HepG2 (cell line): ENCODE measurements around the gene DAB2IP. TPM values are rescaled to one million over a fixed set of nuclear protein-coding genes. Genes with fewer than 3 reads are reported as not detected.
A peak's percentile ranks its signal among the peaks of the same experiment; 100 is the strongest.

Experiments used
- ATAC-seq: fragments of 200-7000 bp; cut with Tn5 transposase; 3 replicates; pipeline ENCODE4 v1.9.1; 2020; ENCODE audit warnings: mild to moderate bottlenecking, moderate library complexity
- BruUV-seq: library from RNA; stranded (reverse); fragments of 400-500 nt; replicated peaks from 2 replicates; lab custom pipeline; 2021; lab: Mats Ljungman, UMichigan
- CTCF ChIA-PET: fragments of 300-600 bp; formaldehyde crosslinking; extraction: SDS; loops from one replicate; lab custom pipeline; 2021; ENCODE audit warnings: low total read pairs, inconsistent platforms, low intra/inter-chr PET ratio; lab: Yijun Ruan, JAX
- POLR2A ChIA-PET: fragments of 350-600 bp; sonication (Branson Sonifier 250); formaldehyde crosslinking; loops from one replicate; lab custom pipeline; 2020; ENCODE audit warnings: antibody characterized with exemption, inconsistent platforms; lab: Yijun Ruan, JAX
- DNase-seq: peaks from one replicate; pipeline ENCODE4 v3.0.0-alpha.2; 2015; ENCODE audit warnings: low spot score
- FAIRE-seq: peaks from 3 replicates; lab custom pipeline; 2011; peaks lifted over from hg19 to GRCh38; lab: Jason Lieb, UNC
- H2AFZ ChIP-seq: one replicate; pipeline ENCODE4 v1.6.1; 2011; ENCODE audit warnings: low read length, inconsistent platforms
- H3K27ac ChIP-seq: fragments of 300-600 bp; 3 replicates; pipeline ENCODE4 v1.8.0; 2011; ENCODE audit warnings: mixed run types, mild to moderate bottlenecking, mixed read lengths, low read length, inconsistent platforms; ENCODE audit not compliant: insufficient read depth; ENCODE audit errors: extremely low read length
- H3K27me3 ChIP-seq, 2 experiments: fragments of 200-600 bp in 1 of 2; 2 replicates in 1 of 2; 3 replicates in 1 of 2; pipeline versions ENCODE4 v1.6.0 to v1.8.0; 2011; ENCODE audit warnings: low read length in 2 of 2, mild to moderate bottlenecking in 2 of 2, moderate library complexity in 2 of 2, inconsistent platforms in 1 of 2; ENCODE audit not compliant: insufficient read depth in 2 of 2, control insufficient read depth in 1 of 2
- H3K36me3 ChIP-seq, 2 experiments: fragments of 200-600 bp in 1 of 2; replicated peaks in 1 of 2; 2 replicates in 1 of 2; 3 replicates in 1 of 2; pipeline versions ENCODE4 v1.5.1 to v1.8.0; 2011; ENCODE audit warnings: low read length in 2 of 2, inconsistent platforms in 1 of 2; ENCODE audit not compliant: insufficient read depth in 2 of 2, control insufficient read depth in 1 of 2
- H3K4me1 ChIP-seq: 2 replicates; pipeline ENCODE4 v1.5.1; 2012; ENCODE audit warnings: low read length, inconsistent platforms; ENCODE audit not compliant: insufficient read depth
- H3K4me2 ChIP-seq: 2 replicates; pipeline ENCODE4 v1.6.0; 2011; ENCODE audit warnings: low read depth, low read length, inconsistent platforms
- H3K4me3 ChIP-seq, 3 experiments: fragments of 200-600 bp in 1 of 3; sonication (generic), shearing (Covaris generic) in 1 of 3; replicated peaks in 1 of 3; 2 replicates each; pipeline ENCODE4 v1.5.1; 2011 to 2016; ENCODE audit warnings: low read length in 3 of 3, inconsistent platforms in 2 of 3, low read depth in 2 of 3, mild to moderate bottlenecking in 2 of 3, control low read depth in 1 of 3, mixed read lengths in 1 of 3; ENCODE audit not compliant: insufficient read depth in 1 of 3
- H3K79me2 ChIP-seq: one replicate; pipeline ENCODE4 v1.6.1; 2011; ENCODE audit warnings: low read length, inconsistent platforms; ENCODE audit not compliant: insufficient read depth
- H3K9ac ChIP-seq: 2 replicates; pipeline ENCODE4 v1.6.0; 2011; ENCODE audit warnings: mild to moderate bottlenecking, low read depth, low read length, inconsistent platforms; ENCODE audit not compliant: insufficient read depth
- H3K9me3 ChIP-seq: 2 replicates; pipeline ENCODE4 v1.5.1; 2012; ENCODE audit warnings: mild to moderate bottlenecking, low read length
- H4K20me1 ChIP-seq: 2 replicates; pipeline ENCODE4 v1.6.0; 2011; ENCODE audit warnings: inconsistent platforms, mild to moderate bottlenecking, low read length, moderate library complexity; ENCODE audit not compliant: insufficient read depth
- AGO2 ChIP-seq: fragments of 200-400 bp; formaldehyde crosslinking; optimal IDR thresholded peaks from 2 replicates; pipeline ENCODE3; 2017; ENCODE audit warnings: mild to moderate bottlenecking, low read depth, low read length, moderate library complexity
- ARHGAP35 ChIP-seq: sonication (generic); formaldehyde crosslinking; IDR thresholded peaks from 2 replicates; pipeline ENCODE4 v1.9.0; 2022; ENCODE audit warnings: mild to moderate bottlenecking, inconsistent platforms, moderate library complexity, missing genetic modification reagents, borderline replicate concordance
- CREM ChIP-seq, 2 experiments: sonication (generic) in 1 of 2; formaldehyde crosslinking in 1 of 2; IDR thresholded peaks; 2 replicates each; pipeline versions ENCODE4 v1.4.0 to v1.6.1; 2016 to 2020; ENCODE audit warnings: antibody characterized with exemption in 1 of 2, mild to moderate bottlenecking in 1 of 2, missing genetic modification reagents in 1 of 2
- FLYWCH1 ChIP-seq: sonication (generic); formaldehyde crosslinking; IDR thresholded peaks from 2 replicates; pipeline ENCODE4 v1.8.1; 2023; ENCODE audit warnings: mild to moderate bottlenecking, missing genetic modification reagents
- HOXD1 ChIP-seq: sonication (generic); formaldehyde crosslinking; IDR thresholded peaks from 2 replicates; pipeline ENCODE4 v1.5.0; 2020; ENCODE audit warnings: missing genetic modification reagents
- MBNL3 ChIP-seq: fragments of 250-450 bp; sonication (Bioruptor Pico); conservative IDR thresholded peaks from 2 replicates; pipeline ENCODE4 v1.8.0; 2022; ENCODE audit warnings: mild to moderate bottlenecking, inconsistent platforms
- MED8 ChIP-seq: sonication (generic); formaldehyde crosslinking; IDR thresholded peaks from 2 replicates; pipeline ENCODE4 v1.8.1; 2023; ENCODE audit warnings: mild to moderate bottlenecking, missing genetic modification reagents; ENCODE audit not compliant: insufficient replicate concordance
- SMYD3 ChIP-seq: sonication (generic); formaldehyde crosslinking; IDR thresholded peaks from 2 replicates; pipeline ENCODE4 v1.8.1; 2023; ENCODE audit warnings: mild to moderate bottlenecking, missing genetic modification reagents
- SNAPC2 ChIP-seq: sonication (generic); formaldehyde crosslinking; IDR thresholded peaks from 2 replicates; pipeline ENCODE4 v1.8.1; 2022; ENCODE audit warnings: mild to moderate bottlenecking, missing genetic modification reagents
- TCF7 ChIP-seq: sonication (generic); IDR thresholded peaks from 2 replicates; pipeline ENCODE4 v1.6.1; 2016; ENCODE audit warnings: antibody characterized with exemption, low read depth
- ZBTB38 ChIP-seq: sonication (generic); formaldehyde crosslinking; IDR thresholded peaks from 2 replicates; pipeline ENCODE4 v1.5.1; 2020; ENCODE audit warnings: mild to moderate bottlenecking, missing genetic modification reagents
- ZNF460 ChIP-seq: sonication (generic); formaldehyde crosslinking; IDR thresholded peaks from 2 replicates; pipeline ENCODE4 v1.5.1; 2020; ENCODE audit warnings: missing genetic modification reagents, mild to moderate bottlenecking, borderline replicate concordance
- ZNF766 ChIP-seq: sonication (generic); formaldehyde crosslinking; IDR thresholded peaks from 2 replicates; pipeline ENCODE4 v1.5.0; 2020; ENCODE audit warnings: missing genetic modification reagents, borderline replicate concordance
- ZSCAN12 ChIP-seq: sonication (generic); formaldehyde crosslinking; IDR thresholded peaks from 2 replicates; pipeline ENCODE4 v1.9.0; 2021; ENCODE audit warnings: mild to moderate bottlenecking, missing genetic modification reagents
- WGBS: methylation state at CpG from one replicate; pipeline ENCODE4 v1.1.6; 2017; ENCODE audit warnings: low lambda C conversion rate; 5-methylcytosine and 5-hydroxymethylcytosine counted together
- in situ Hi-C: cut with HindIII; loops from 2 replicates; pipeline ENCODE4 v1.10.0; 2017; ENCODE audit warnings: low pct_unique_long_range_greater_than_20kb; ENCODE audit not compliant: extremely low pct_ligation_motif_present
- intact Hi-C: fragments of 100-400 bp; cut with micrococcal nuclease; formaldehyde crosslinking; loops from one replicate; pipeline ENCODE4 v1.10.0; 2022; ENCODE audit not compliant: unreplicated experiment
- polyA plus RNA-seq, 8 experiments: library from polyadenylated mRNA; depleted of rRNA in 3 of 8; stranded (reverse) in 7 of 8; unstranded in 1 of 8; fragments of >200 nt; fragmentation: Illumina TruSeq in 4 of 8; extraction: Trizol in 4 of 8; gene quantifications; 2 replicates each; pipeline versions ENCODE4 v1.2.1 to v1.2.3, GENCODE V29; 2011 to 2016; ENCODE audit warnings: low read depth in 4 of 8, missing spikeins in 1 of 8, mixed read lengths in 1 of 8; ENCODE audit not compliant: insufficient read depth in 1 of 8
- total RNA-seq, 5 experiments: library from RNA; depleted of rRNA; stranded (reverse); fragments of >200 nt; fragmentation: Illumina TruSeq; extraction: Trizol; gene quantifications; 2 replicates each; pipeline ENCODE4 v1.2.3, GENCODE V29; 2016; ENCODE audit warnings: low read depth in 1 of 5
- TF ChIP-seq, protein P1 (sequence below): IDR thresholded peaks from 2 replicates; pipeline ENCODE4 v1.6.1; 2018; ENCODE audit warnings: missing genetic modification reagents
- TF ChIP-seq, protein P2 (sequence below): IDR thresholded peaks from 2 replicates; pipeline ENCODE4 v1.6.1; 2016; ENCODE audit warnings: low read depth, missing genetic modification reagents, missing compliant biosample characterization

Gene DAB2IP
- total and polyA plus RNA-seq, 2 of the 13 experiments (the other 11 are each of a cell fraction or from before 2014, with no cell fraction given): 25.3 to 37.9 TPM

DNA sequence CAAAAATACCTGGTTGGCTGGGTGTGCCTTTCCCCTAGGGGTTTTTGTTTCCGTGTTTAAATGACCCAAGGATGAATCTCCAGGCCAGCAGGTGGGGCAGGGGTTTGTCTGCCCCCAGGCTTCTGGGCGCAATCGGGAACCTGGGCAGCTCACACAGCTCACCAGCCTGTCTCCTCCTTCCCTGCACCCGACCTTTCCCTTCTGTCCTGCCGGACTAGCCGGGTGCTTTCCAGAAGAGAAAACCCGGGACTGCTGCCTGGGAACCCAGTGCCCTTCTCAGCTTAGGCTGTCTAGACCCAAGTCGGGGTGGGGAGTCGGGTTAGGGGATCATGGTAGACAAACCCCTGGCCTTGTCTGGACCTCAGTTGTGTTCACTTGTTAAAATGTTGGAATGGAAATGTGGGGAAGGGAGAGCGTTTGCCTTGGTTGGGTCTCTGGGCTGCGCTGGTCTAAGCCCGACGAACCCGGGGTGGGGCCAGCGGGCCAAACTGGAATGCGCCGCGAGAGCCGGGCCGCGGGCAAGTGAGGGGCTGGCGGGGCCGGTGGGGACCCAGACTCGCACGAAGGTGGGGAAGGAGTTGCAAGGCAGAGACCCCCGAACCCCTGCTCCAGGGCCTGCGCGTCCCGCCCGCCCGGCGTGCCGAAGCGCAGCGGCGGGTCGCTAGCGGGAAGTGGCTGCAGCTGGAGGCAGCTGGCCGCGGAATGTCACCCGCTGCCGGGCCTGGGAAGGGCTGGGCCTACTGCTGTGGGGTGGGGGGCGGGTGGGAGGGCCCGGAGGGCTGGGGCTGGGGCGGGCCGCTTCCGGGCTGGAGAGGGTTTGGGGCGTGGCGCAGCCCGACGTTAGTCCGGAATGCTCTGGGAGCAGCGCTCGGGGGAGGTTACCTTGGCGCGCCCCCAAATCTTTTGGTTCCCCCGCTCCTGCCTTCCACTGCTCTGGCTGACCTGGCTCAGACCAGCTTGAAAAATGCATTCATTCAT is 84.6 kb downstream of the DAB2IP start:
- CTCF ChIA-PET: interaction anchor here (0.6 kb wide), 1 partner anchor 255 kb away, joined by 3 read pairs; no protein-coding TSS in a partner anchor
- H2AFZ ChIP-seq: peak overlapping the region; percentile 39
- H3K4me3 ChIP-seq: peak overlapping the region; percentile 67 to 88 (median 83); a peak in 5 of 6 replicates
- H3K9me3 ChIP-seq: no peaks in the 10 kb centered on the region
- DNase-seq: no peak
- no peaks in the 10 kb centered on the region; a peak in 1 of 5 replicates for H3K36me3 ChIP-seq
- FAIRE-seq: no peak
- POLR2A ChIA-PET: interaction anchor here (1.3 to 5.0 kb wide), 5 partner anchors 8 to 96 kb away, joined by 3 to 49 read pairs (median 6); no protein-coding TSS in a partner anchor
- no peaks in the 10 kb centered on the region; a peak in 2 of 5 replicates for H3K27me3 ChIP-seq
- no peaks in the 10 kb centered on the region for H4K20me1 ChIP-seq
- intact Hi-C loops: loop anchor here (2.0 to 5.0 kb wide), 2 partner anchors 241 to 257 kb away; no protein-coding TSS in a partner anchor
- peaks cover 45% of the 10 kb centered on the region for H3K79me2 ChIP-seq
- H3K4me2 ChIP-seq: peak overlapping the region; percentile 92
- H3K4me1 ChIP-seq: peaks cover 47% of the 10 kb centered on the region
- peak overlapping the region; percentile 75 for H3K27ac ChIP-seq
- 97% methylated on average over 43 of the region's 57 CpGs for WGBS
- BruUV-seq: no TSS peak
- peak overlapping the region; percentile 81 for H3K9ac ChIP-seq
- in situ Hi-C loops: loop anchor here (25.0 kb wide), 1 partner anchor 251 kb away; no protein-coding TSS in a partner anchor
- ATAC-seq: no peak
- TF ChIP-seq MBNL3 (CRISPR knock-in tag) (no peak), MED8 (CRISPR knock-in tag) (no peak), SMYD3 (no peak), CREM (IDR thresholded peaks at IDR 0.05) (no peak), CREM (CRISPR knock-in tag; IDR thresholded peaks at IDR 0.05) (no peak), TCF7 (no peak), HOXD1 (CRISPR knock-in tag) (no peak), ZBTB38 (CRISPR knock-in tag) (peak; percentile 80), ZNF460 (CRISPR knock-in tag) (no peak), ZSCAN12 (CRISPR knock-in tag) (no peak), AGO2 (peak; percentile 33), ARHGAP35 (CRISPR knock-in tag) (no peak), SNAPC2 (CRISPR knock-in tag) (no peak), ZNF766 (CRISPR knock-in tag) (no peak), FLYWCH1 (CRISPR knock-in tag) (no peak)
- TF ChIP-seq, protein P1, sequence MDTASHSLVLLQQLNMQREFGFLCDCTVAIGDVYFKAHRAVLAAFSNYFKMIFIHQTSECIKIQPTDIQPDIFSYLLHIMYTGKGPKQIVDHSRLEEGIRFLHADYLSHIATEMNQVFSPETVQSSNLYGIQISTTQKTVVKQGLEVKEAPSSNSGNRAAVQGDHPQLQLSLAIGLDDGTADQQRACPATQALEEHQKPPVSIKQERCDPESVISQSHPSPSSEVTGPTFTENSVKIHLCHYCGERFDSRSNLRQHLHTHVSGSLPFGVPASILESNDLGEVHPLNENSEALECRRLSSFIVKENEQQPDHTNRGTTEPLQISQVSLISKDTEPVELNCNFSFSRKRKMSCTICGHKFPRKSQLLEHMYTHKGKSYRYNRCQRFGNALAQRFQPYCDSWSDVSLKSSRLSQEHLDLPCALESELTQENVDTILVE: no peak
- TF ChIP-seq, protein P2, sequence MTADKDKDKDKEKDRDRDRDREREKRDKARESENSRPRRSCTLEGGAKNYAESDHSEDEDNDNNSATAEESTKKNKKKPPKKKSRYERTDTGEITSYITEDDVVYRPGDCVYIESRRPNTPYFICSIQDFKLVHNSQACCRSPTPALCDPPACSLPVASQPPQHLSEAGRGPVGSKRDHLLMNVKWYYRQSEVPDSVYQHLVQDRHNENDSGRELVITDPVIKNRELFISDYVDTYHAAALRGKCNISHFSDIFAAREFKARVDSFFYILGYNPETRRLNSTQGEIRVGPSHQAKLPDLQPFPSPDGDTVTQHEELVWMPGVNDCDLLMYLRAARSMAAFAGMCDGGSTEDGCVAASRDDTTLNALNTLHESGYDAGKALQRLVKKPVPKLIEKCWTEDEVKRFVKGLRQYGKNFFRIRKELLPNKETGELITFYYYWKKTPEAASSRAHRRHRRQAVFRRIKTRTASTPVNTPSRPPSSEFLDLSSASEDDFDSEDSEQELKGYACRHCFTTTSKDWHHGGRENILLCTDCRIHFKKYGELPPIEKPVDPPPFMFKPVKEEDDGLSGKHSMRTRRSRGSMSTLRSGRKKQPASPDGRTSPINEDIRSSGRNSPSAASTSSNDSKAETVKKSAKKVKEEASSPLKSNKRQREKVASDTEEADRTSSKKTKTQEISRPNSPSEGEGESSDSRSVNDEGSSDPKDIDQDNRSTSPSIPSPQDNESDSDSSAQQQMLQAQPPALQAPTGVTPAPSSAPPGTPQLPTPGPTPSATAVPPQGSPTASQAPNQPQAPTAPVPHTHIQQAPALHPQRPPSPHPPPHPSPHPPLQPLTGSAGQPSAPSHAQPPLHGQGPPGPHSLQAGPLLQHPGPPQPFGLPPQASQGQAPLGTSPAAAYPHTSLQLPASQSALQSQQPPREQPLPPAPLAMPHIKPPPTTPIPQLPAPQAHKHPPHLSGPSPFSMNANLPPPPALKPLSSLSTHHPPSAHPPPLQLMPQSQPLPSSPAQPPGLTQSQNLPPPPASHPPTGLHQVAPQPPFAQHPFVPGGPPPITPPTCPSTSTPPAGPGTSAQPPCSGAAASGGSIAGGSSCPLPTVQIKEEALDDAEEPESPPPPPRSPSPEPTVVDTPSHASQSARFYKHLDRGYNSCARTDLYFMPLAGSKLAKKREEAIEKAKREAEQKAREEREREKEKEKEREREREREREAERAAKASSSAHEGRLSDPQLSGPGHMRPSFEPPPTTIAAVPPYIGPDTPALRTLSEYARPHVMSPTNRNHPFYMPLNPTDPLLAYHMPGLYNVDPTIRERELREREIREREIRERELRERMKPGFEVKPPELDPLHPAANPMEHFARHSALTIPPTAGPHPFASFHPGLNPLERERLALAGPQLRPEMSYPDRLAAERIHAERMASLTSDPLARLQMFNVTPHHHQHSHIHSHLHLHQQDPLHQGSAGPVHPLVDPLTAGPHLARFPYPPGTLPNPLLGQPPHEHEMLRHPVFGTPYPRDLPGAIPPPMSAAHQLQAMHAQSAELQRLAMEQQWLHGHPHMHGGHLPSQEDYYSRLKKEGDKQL: no peak
